Mesenchymal stem cell (in vitro differentiated cells and primary cell): ENCODE measurements around the gene BTN3A1.

Source experiments
- DNase-seq: peaks from one replicate; pipeline ENCODE4 v3.0.0-alpha.2; 2013
- H2AFZ ChIP-seq: one replicate; pipeline ENCODE4 v1.6.1; 2013; ENCODE audit warnings: low read depth, mild to moderate bottlenecking, control low read depth, inconsistent platforms, low read length, moderate library complexity
- H2AK5ac ChIP-seq: 2 replicates; pipeline ENCODE4 v1.6.1; 2013; ENCODE audit warnings: low read length, moderate library complexity, mild to moderate bottlenecking, inconsistent platforms; ENCODE audit not compliant: severe bottlenecking
- H2BK120ac ChIP-seq: one replicate; pipeline ENCODE4 v1.6.1; 2013; ENCODE audit warnings: low read depth, mild to moderate bottlenecking, inconsistent platforms, low read length, moderate library complexity
- H2BK12ac ChIP-seq, 2 experiments: one replicate each; pipeline ENCODE4 v1.6.1; 2013; ENCODE audit warnings: inconsistent platforms in 2 of 2, low read length in 2 of 2, mild to moderate bottlenecking in 2 of 2, moderate library complexity in 2 of 2, control low read depth in 1 of 2
- H2BK15ac ChIP-seq: one replicate; pipeline ENCODE4 v1.6.1; 2013; ENCODE audit warnings: mild to moderate bottlenecking, low read depth, inconsistent platforms; ENCODE audit not compliant: poor library complexity, severe bottlenecking
- H2BK5ac ChIP-seq: 2 replicates; pipeline ENCODE4 v1.6.1; 2013; ENCODE audit warnings: low read depth, mild to moderate bottlenecking, low read length, control low read depth, inconsistent platforms; ENCODE audit not compliant: poor library complexity, severe bottlenecking
- H3K14ac ChIP-seq, 2 experiments: one replicate each; pipeline ENCODE4 v1.6.1; 2013; ENCODE audit warnings: inconsistent platforms in 2 of 2, low read length in 2 of 2, control low read depth in 1 of 2, mild to moderate bottlenecking in 1 of 2, moderate library complexity in 1 of 2
- H3K18ac ChIP-seq, 2 experiments: one replicate each; pipeline ENCODE4 v1.6.1; 2013; ENCODE audit warnings: inconsistent platforms in 2 of 2, low read length in 2 of 2, control low read depth in 1 of 2, low read depth in 1 of 2, mild to moderate bottlenecking in 1 of 2
- H3K23ac ChIP-seq, 2 experiments: one replicate each; pipeline ENCODE4 v1.6.1; 2013; ENCODE audit warnings: inconsistent platforms in 2 of 2, low read length in 2 of 2, mild to moderate bottlenecking in 2 of 2, moderate library complexity in 2 of 2, control low read depth in 1 of 2
- H3K27ac ChIP-seq: 2 replicates; pipeline ENCODE4 v1.5.1; 2013; ENCODE audit warnings: mild to moderate bottlenecking, moderate library complexity, low read length, control low read depth, inconsistent platforms; ENCODE audit not compliant: poor library complexity, severe bottlenecking
- H3K27me3 ChIP-seq, 2 experiments: 2 replicates each; pipeline versions ENCODE4 v1.6.1 to v1.7.0; 2013; ENCODE audit warnings: low read length in 2 of 2, mild to moderate bottlenecking in 2 of 2, moderate library complexity in 2 of 2, control low read depth in 1 of 2, inconsistent platforms in 1 of 2; ENCODE audit not compliant: control insufficient read depth in 1 of 2, insufficient read depth in 1 of 2
- H3K36me3 ChIP-seq, 2 experiments: 2 replicates each; pipeline versions ENCODE4 v1.6.1 to v1.7.0; 2013; ENCODE audit warnings: low read length in 2 of 2, control low read depth in 1 of 2, inconsistent platforms in 1 of 2, low read depth in 1 of 2, mild to moderate bottlenecking in 1 of 2; ENCODE audit not compliant: insufficient read depth in 2 of 2, control insufficient read depth in 1 of 2
- H3K4ac ChIP-seq, 2 experiments: one replicate each; pipeline ENCODE4 v1.6.1; 2013; ENCODE audit warnings: inconsistent platforms in 2 of 2, low read length in 2 of 2, mild to moderate bottlenecking in 2 of 2, moderate library complexity in 2 of 2, control low read depth in 1 of 2, low read depth in 1 of 2
- H3K4me1 ChIP-seq: 2 replicates; pipeline ENCODE4 v1.6.1; 2013; ENCODE audit warnings: low read depth, low read length, control low read depth; ENCODE audit not compliant: control insufficient read depth, insufficient read depth
- H3K4me2 ChIP-seq: 2 replicates; pipeline ENCODE4 v1.6.1; 2013; ENCODE audit warnings: low read length, mild to moderate bottlenecking, inconsistent platforms; ENCODE audit not compliant: poor library complexity, severe bottlenecking
- H3K4me3 ChIP-seq, 2 experiments: 2 replicates each; pipeline versions ENCODE4 v1.5.1 to v1.7.0; 2013; ENCODE audit warnings: low read length in 2 of 2, mild to moderate bottlenecking in 2 of 2, control low read depth in 1 of 2, low read depth in 1 of 2; ENCODE audit not compliant: insufficient read depth in 1 of 2
- H3K79me1 ChIP-seq: replicated peaks from 2 replicates; pipeline ENCODE4 v1.6.1; 2013; ENCODE audit warnings: mild to moderate bottlenecking, control low read depth, low read length, inconsistent platforms; ENCODE audit not compliant: poor library complexity, severe bottlenecking
- H3K9ac ChIP-seq: 2 replicates; pipeline ENCODE4 v1.7.0; 2013; ENCODE audit warnings: mild to moderate bottlenecking, low read length, moderate library complexity
- H3K9me3 ChIP-seq: 2 replicates; pipeline ENCODE4 v1.7.0; 2013; ENCODE audit warnings: mild to moderate bottlenecking, low read length; ENCODE audit not compliant: control insufficient read depth
- H4K8ac ChIP-seq: one replicate; pipeline ENCODE4 v1.6.1; 2013; ENCODE audit warnings: inconsistent platforms, mild to moderate bottlenecking, low read length, moderate library complexity
- H4K91ac ChIP-seq: one replicate; pipeline ENCODE4 v1.6.1; 2013; ENCODE audit warnings: mild to moderate bottlenecking, low read length, inconsistent platforms
- WGBS: methylation state at CpG from one replicate; pipeline ENCODE4 v1.1.7; 2013; ENCODE audit warnings: mixed read lengths; 5-methylcytosine and 5-hydroxymethylcytosine counted together

Gene BTN3A1

GRCh38 chr6:26388441-26388840 lies 13.6 kb upstream of the BTN3A1 start:
- H3K14ac ChIP-seq: no peak overlapping the region
- H3K4me1 ChIP-seq: peaks cover 26% of the 10 kb centered on the region
- H3K23ac ChIP-seq: no peak overlapping the region
- no peak overlapping the region for H4K91ac ChIP-seq
- no peak overlapping the region for H4K8ac ChIP-seq
- peak; percentile 23 for DNase-seq
- no peak overlapping the region for H2BK15ac ChIP-seq
- no peak overlapping the region for H3K9ac ChIP-seq
- peak overlapping the region; percentile 46 for H3K27ac ChIP-seq
- no peaks in the 10 kb centered on the region for H3K9me3 ChIP-seq
- H2BK120ac ChIP-seq: no peak overlapping the region
- H3K36me3 ChIP-seq: peaks cover 28 to 41% of the 10 kb centered on the region in 2 experiments
- no peak overlapping the region for H2BK12ac ChIP-seq
- no peak overlapping the region for H2AK5ac ChIP-seq
- no peak overlapping the region for H3K4me3 ChIP-seq
- H3K4me2 ChIP-seq: no peak overlapping the region
- H3K79me1 ChIP-seq: peaks cover 22% of the 10 kb centered on the region
- H2BK5ac ChIP-seq: no peak overlapping the region
- 94% methylated on average over 1 of the region's 1 CpG for WGBS
- no peak overlapping the region for H3K18ac ChIP-seq
- H3K4ac ChIP-seq: no peak overlapping the region
- H2AFZ ChIP-seq: no peak overlapping the region
- no peaks in the 10 kb centered on the region for H3K27me3 ChIP-seq

GRCh38 chr6:26389349-26389894 lies 12.7 kb upstream of the BTN3A1 start:
- no peak overlapping the region for H2BK120ac ChIP-seq
- no peak overlapping the region for H4K8ac ChIP-seq
- H2AFZ ChIP-seq: no peak overlapping the region
- DNase-seq: no peak
- H4K91ac ChIP-seq: no peak overlapping the region
- no peaks in the 10 kb centered on the region for H3K9me3 ChIP-seq
- peaks cover 28 to 43% of the 10 kb centered on the region in 2 experiments for H3K36me3 ChIP-seq
- H3K14ac ChIP-seq: no peak overlapping the region
- WGBS: 94% methylated on average over 4 of the region's 4 CpGs
- no peak overlapping the region for H2BK15ac ChIP-seq
- no peak overlapping the region for H2AK5ac ChIP-seq
- H3K4me2 ChIP-seq: no peak overlapping the region
- peaks cover 25% of the 10 kb centered on the region for H3K4me1 ChIP-seq
- peaks cover 22% of the 10 kb centered on the region for H3K79me1 ChIP-seq
- H3K27ac ChIP-seq: peak overlapping the region; percentile 49
- no peak overlapping the region for H2BK5ac ChIP-seq
- no peak overlapping the region for H2BK12ac ChIP-seq
- H3K23ac ChIP-seq: no peak overlapping the region
- no peak overlapping the region for H3K18ac ChIP-seq
- no peak overlapping the region for H3K4me3 ChIP-seq
- H3K9ac ChIP-seq: no peak overlapping the region
- H3K4ac ChIP-seq: no peak overlapping the region
- no peaks in the 10 kb centered on the region for H3K27me3 ChIP-seq

- 72% methylated on average over 5 of the region's 5 CpGs for WGBS
- H3K9ac ChIP-seq: no peak overlapping the region
- H2AFZ ChIP-seq: no peak overlapping the region
- no peak overlapping the region for H2BK5ac ChIP-seq
- no peak overlapping the region for H2BK15ac ChIP-seq
- no peak overlapping the region for H3K14ac ChIP-seq
- H3K4ac ChIP-seq: no peak overlapping the region
- no peak overlapping the region for H3K23ac ChIP-seq
- DNase-seq: no peak
- H3K9me3 ChIP-seq: no peaks in the 10 kb centered on the region
- H2AK5ac ChIP-seq: no peak overlapping the region
- H3K27me3 ChIP-seq: no peaks in the 10 kb centered on the region
- H3K36me3 ChIP-seq: peaks cover 25 to 35% of the 10 kb centered on the region in 2 experiments
- H2BK12ac ChIP-seq: no peak overlapping the region
- H3K79me1 ChIP-seq: peaks cover 14% of the 10 kb centered on the region
- H2BK120ac ChIP-seq: no peak overlapping the region
- no peak overlapping the region for H3K4me3 ChIP-seq
- peaks cover 19% of the 10 kb centered on the region for H3K4me1 ChIP-seq
- H4K8ac ChIP-seq: no peak overlapping the region
- no peak overlapping the region for H3K4me2 ChIP-seq
- no peak overlapping the region for H4K91ac ChIP-seq
- no peak overlapping the region for H3K18ac ChIP-seq
- H3K27ac ChIP-seq: no peak overlapping the region
Measured at GRCh38 chr6:26390531-26390930, 11.5 kb upstream of the BTN3A1 start.

GRCh38 chr6:26392932-26393636 lies 9.0 kb upstream of the BTN3A1 start:
- H3K4me2 ChIP-seq: no peak overlapping the region
- H3K27me3 ChIP-seq: no peaks in the 10 kb centered on the region
- no peaks in the 10 kb centered on the region for H3K9me3 ChIP-seq
- H3K27ac ChIP-seq: no peak overlapping the region
- no peak overlapping the region for H3K4ac ChIP-seq
- H2BK15ac ChIP-seq: no peak overlapping the region
- H4K91ac ChIP-seq: no peak overlapping the region
- DNase-seq: no peak
- no peak overlapping the region for H2BK5ac ChIP-seq
- H4K8ac ChIP-seq: no peak overlapping the region
- H3K4me3 ChIP-seq: no peak overlapping the region
- H3K36me3 ChIP-seq: peaks cover 25 to 32% of the 10 kb centered on the region in 2 experiments
- H3K79me1 ChIP-seq: peaks cover 6% of the 10 kb centered on the region
- H3K23ac ChIP-seq: no peak overlapping the region
- H2AK5ac ChIP-seq: no peak overlapping the region
- 83% methylated on average over 4 of the region's 4 CpGs for WGBS
- no peak overlapping the region for H2BK120ac ChIP-seq
- H3K9ac ChIP-seq: no peak overlapping the region
- no peak overlapping the region for H3K18ac ChIP-seq
- peaks cover 14% of the 10 kb centered on the region for H3K4me1 ChIP-seq
- no peak overlapping the region for H2AFZ ChIP-seq
- no peak overlapping the region for H3K14ac ChIP-seq
- no peak overlapping the region for H2BK12ac ChIP-seq
